T-helper 9 cell (primary cell): ENCODE results near the gene TRIM27.
"Not testable (repeated sequence)": the region's sequence is repeated elsewhere in the genome, so short reads cannot be mapped to it uniquely, and the experiment has no call there.

Experiments used
- DNase-seq: peaks from one replicate; pipeline ENCODE4 v3.0.0-alpha.2; 2020

TRIM27 gene

GRCh38 chr6:28941684-28942448 lies 18.1 kb upstream of the TRIM27 start:
- DNase-seq: no peak

- peak; percentile 58 for DNase-seq
These were observed 17.3 kb upstream of the TRIM27 start for GRCh38 chr6:28940858-28941683.

GRCh38 chr6:28940294-28940857 lies 16.6 kb upstream of the TRIM27 start:
- DNase-seq: peak; percentile 16

- no peak for DNase-seq
These were observed 9.3 kb upstream of the TRIM27 start for GRCh38 chr6:28933069-28933468.

- no peak for DNase-seq
These were observed 6.3 kb upstream of the TRIM27 start for GRCh38 chr6:28929887-28930620.

- not testable (repeated sequence) for DNase-seq
These were observed 5.6 kb upstream of the TRIM27 start for GRCh38 chr6:28929339-28929738.

- DNase-seq: no peak
These were observed 4.1 kb upstream of the TRIM27 start for GRCh38 chr6:28927846-28928245.

- no peak for DNase-seq
These were observed 916 bp downstream of the TRIM27 start for GRCh38 chr6:28922821-28923317.

GRCh38 chr6:28922004-28922820 lies 1.6 kb downstream of the TRIM27 start:
- no peak for DNase-seq

- DNase-seq: no peak
These were observed 3.5 kb downstream of the TRIM27 start for GRCh38 chr6:28920281-28920680.

- no peak for DNase-seq
These were observed 8.8 kb downstream of the TRIM27 start for GRCh38 chr6:28914941-28915340.

GRCh38 chr6:28910901-28911690 lies 12.7 kb downstream of the TRIM27 start:
- DNase-seq: no peak

- no peak for DNase-seq
These were observed 16.4 kb downstream of the TRIM27 start for GRCh38 chr6:28907394-28907793.

GRCh38 chr6:28906669-28907068 lies 17.1 kb downstream of the TRIM27 start:
- no peak for DNase-seq

GRCh38 chr6:28903686-28904085 lies 20.1 kb downstream of the TRIM27 start:
- DNase-seq: no peak

- no peak for DNase-seq
These were observed 22.0 kb downstream of the TRIM27 start for GRCh38 chr6:28901831-28902230.

GRCh38 chr6:28900577-28901256 lies 23.1 kb downstream of the TRIM27 start:
- no peak for DNase-seq

- DNase-seq: no peak
These were observed 25.1 kb downstream of the TRIM27 start for GRCh38 chr6:28898710-28898965.

- no peak for DNase-seq
These were observed 26.4 kb downstream of the TRIM27 start for GRCh38 chr6:28897369-28897745.

- peak; percentile 28 for DNase-seq
These were observed 27.0 kb downstream of the TRIM27 start for GRCh38 chr6:28896505-28897368.
